Muscle of arm (tissue), 12 donors: ENCODE measurements around the gene IL10. TPM values are rescaled to one million over a fixed set of nuclear protein-coding genes. Genes with fewer than 3 reads are reported as not detected.

ENCODE experiments used
- DNase-seq: peaks from one replicate; pipeline ENCODE4 v3.0.0-alpha.2; 2013
- polyA plus RNA-seq, 12 donors: library from polyadenylated mRNA; unstranded; fragments of 120-200 nt; gene quantifications; one replicate each; pipeline ENCODE4 v1.2.1, GENCODE V29; 2013; ENCODE audit not compliant: insufficient read length in 12 of 12

IL10 gene
- polyA plus RNA-seq, 12 donors, result 0.14 to 1.2 (median 0.49) TPM; not detected in 3

DNA sequence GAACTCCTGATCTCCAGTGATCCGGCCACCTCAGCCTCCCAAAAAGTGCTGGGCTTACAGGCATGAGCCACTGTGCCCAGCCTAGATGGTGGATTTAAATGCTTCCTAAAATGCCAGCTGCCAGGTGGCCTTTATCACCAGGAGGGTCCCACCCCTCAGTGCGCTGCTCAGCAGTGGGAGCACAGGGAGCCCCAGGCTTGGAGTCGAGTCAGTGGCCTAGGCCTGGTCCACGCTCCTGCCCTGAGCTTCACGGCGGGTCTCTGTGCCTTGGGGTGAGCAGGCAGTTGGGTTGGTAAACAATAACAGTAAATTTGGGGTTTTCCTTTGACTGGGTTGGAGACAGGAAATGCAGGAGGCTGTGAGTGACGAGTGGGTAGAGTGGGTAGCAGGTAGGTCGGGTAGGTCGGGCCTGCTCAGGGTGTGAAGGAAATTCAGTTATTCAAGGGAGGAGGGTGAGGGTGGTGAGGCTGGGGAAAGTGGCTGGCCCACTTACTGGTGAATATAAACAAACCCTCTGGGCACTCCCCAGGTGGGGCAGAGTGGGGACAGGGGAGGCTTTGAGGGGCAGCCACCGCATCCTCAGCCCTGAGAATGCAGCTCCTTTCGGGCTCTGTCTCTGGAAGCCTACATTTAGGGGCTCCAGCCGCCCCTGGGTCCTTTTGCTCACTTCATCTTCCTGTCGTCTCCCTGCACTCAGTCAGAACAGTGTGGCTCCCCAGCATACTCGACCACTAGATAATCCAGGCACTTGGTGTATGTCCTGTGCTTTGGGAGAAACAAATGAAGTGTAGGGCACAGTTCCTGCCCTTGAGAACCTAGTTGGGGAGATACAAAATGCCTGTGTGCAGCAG lies 35.2 kb downstream of the IL10 start:
- DNase-seq, result no peak

DNA sequence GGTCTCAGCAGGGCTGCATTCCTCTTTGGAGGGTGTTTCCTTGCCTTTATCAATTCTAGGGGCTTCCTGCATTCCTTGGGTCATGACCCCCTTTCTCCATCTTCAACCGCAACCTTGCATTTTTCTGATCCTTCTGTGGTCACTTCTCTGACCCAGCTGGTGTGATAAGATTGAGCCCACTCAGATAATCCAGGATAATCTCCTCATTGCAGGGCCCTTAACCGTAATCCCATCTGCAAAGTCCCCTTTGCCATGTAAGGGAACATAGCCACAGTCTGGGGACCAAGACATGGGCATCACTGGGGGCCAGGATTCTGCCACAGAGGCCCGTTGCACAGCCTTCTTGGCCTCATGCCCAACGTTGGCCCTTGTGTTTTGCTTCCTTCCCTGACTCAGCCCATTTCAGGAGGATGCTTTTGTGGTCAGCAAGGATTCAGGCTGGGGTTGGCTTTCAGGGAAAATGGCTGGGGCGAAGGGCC lies 36.7 kb downstream of the IL10 start:
- no peak for DNase-seq

DNA sequence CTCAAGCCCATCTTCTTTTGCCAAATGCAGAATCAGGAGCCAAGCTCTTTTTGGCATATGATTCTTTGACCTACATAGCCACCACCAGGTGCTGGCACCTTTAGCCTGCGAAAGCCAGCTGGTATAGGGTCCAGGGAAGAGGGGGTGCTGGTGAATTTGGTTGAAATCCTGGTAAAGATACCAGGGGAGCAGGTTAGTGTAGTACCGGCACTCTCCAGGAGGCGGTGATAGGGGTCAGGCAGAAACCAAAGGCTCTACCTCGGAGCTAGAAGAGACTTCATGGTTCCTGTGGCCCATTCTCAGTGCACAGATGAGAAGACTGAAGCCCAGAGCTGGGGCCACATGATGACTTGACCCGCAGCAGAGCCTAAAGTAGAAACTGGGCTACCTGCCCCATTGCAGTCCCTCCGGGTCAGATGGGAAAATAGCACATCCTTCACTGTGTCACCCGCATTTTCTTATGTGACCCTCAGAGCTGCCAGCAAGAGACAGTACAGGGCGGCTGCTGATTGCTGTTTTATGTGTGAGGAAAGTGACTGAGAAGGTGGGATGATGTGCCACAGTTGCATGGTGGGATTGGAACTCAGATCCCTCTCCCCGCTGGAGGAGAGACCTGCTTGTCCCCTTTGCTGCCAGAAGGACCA lies 37.7 kb downstream of the IL10 start:
- no peak for DNase-seq

DNA sequence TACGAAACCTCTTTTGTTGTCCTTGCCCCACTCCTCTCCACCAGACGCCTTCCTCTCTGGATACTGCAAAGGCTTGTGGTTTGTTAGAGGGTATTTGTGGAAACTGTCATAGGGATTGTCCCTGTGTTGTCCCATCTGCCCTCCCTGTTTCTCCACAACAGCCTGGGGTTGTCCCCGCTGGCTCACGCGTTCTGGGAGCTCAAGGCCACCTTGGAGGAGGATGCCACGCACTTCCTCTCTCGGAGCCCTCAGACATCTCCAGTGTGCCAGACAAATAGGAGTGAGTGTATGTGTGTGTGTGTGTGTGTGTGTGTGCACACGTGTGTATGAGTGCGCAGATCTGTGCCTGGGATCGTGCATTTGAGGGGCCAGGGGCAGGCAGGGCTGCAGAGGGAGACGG lies 39.3 kb downstream of the IL10 start:
- no peak for DNase-seq

DNA sequence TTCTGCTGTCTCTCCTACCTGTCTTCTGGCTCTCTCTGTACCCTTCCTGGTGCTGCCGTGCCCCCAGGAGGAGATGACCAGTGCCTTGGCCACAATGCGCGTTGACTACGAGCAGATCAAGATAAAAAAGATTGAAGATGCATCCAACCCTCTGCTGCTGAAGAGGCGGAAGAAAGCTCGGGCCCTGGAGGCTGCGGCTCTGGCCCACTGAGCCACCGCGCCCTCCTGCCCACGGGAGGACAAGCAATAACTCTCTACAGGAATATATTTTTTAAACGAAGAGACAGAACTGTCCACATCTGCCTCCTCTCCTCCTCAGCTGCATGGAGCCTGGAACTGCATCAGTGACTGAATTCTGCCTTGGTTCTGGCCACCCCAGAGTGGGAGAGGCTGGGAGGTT lies 39.8 kb downstream of the IL10 start:
- DNase-seq, result no peak

DNA sequence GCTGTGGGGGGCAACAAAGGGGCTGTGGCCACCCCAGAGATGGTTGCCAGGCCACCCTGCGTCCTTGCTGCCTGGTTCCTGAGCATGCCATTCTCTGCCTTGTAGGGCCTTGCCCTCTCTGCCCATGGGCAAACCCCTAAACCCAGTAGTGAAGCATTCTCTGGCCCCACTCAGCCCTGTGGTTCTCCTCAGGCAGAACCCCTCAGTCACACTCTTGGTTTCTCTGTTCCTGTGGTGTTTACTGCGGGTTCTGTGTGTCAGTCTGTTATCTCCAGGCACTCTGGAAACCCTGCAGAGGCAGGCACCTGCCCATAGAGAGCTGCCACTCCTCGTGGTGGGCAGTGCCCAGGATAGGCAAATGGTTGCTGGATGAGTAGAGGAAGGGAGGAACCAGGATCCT lies 42.8 kb downstream of the IL10 start:
- DNase-seq, result no peak

DNA sequence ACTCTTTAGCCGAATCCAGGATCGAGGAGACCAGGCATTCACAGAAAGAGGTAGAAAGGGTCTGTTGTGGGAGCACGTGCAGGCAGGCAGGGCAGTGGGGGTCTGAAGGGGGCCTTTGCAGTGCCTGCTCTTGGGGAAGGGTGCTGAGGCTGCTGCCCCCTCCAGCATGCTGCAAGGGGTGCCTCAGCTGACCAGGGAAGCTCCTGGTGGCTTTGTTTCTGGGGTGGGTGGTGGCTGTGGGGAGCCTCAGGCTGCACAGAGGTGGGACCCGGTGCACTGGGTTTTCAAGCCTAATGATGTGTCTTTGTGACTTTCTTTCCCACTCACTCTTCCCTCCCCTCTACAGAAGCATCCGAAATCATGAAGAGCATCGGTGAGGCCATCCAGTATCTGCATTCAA lies 43.2 kb downstream of the IL10 start:
- no peak for DNase-seq

DNA sequence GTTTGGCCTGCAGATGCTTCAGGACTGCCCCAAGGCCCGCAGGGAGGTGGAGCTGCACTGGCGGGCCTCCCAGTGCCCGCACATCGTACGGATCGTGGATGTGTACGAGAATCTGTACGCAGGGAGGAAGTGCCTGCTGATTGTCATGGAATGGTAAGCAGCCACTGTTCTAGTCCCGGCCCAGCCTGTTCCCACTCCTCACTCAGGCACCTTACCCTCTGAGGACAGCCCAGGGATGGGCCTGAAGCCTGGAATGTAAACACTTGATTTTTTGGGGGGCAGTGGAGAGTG lies 43.7 kb downstream of the IL10 start:
- no peak for DNase-seq

DNA sequence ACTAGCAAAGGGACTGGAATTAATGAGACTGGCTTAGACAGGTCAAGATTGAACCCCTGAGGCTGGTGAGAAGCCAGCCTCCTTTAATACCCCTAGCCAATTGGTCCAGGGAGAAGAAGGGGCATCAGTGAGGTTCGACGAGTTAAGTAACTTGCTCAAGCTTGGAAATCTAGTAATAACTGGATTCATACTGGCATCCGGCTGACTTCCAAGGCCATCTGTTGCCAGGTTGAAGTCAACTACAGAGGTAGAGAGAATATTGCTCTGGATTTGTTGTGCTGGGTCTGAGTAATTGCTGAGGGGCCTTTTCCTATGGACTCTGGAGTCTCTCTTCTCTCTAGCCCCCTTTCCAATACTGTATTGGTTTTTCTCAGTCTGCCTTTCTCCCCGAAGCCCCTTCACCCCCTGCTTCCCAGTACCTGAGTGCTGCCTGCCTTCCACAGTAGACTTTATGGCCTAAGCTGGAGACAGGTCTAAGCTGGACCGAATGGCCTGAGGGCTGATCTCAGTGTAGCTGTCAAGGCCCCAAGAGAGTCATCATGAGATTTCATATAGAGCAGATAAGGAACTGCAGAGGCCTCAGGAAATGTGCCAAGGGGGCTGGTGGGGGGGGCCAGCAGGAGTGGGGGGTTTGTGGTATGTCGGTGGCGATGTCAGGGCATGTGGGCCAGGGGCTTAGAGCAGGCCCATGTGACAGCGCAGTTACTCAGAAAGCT lies 44.2 kb downstream of the IL10 start:
- no peak for DNase-seq

DNA sequence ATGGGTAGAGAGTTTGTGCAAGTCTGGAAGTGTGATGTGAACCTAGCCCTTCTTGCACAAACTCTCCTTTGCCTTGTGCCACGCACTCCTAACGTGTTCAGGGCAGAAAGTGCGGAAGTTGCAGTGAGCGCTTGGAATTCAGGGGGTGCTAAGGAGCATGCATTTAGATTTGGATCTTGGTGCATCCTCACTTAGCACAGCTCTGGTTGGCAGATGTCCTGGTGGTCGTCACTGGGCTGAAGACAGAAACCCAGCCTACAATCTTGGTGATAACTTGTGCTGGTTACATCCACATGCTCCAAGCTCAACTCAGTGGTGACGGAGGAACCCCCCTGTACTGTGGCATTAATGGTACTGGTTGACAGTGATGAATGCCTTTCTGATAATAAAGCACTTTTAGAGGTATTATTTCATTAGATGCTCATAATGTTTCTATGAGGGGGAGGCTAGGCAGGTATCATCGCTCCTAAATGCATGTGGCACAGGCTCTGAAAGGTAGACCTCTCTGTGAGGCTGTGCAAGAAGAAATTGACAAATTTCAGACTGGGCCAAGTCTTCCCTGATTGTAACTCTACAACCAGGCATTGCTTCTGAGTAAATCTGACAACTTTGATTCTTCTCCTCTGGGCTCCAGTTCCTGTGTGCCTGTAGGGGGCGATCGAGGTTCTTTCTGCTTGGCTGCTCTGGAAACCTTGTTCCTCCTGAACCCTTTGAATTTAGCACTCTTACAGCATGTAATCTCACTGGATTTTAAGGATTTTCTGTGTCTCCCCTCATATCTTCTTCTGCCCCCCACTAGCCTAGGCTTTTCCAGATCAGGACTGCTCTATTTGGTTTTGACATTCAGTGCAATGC lies 47.0 kb downstream of the IL10 start:
- no peak for DNase-seq

DNA sequence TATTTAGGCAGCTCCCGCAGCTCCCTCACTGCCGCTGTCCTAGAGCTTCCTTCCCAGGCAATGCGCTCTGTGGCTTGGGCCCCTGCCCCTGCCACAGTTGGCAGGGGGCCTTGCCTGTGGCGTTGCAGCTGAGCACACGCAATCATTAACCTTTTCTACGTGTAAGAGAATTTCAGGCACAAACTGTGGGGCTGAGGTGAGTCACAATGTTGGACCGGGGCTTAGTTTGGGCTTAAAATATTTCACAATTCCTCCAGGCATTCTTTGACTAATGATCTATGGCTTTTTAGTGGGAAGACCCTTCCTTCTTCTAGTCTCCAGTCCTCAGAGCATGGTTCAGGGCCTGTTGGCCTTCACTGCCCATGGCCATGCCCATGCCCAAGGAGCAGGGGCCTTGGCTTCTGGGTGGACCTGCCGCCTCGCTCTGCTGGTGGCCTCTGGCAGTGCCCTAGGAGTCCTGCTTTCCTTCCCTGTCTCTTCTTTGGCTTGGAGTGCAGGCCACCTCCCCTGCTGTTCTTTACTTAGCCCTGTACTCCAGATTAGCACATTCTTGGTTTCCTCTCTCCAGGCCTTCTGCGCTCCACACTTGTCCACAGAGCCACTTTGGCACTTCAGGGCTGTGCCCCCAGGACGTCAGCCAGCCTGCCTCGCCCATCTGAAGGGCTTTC lies 48.4 kb downstream of the IL10 start:
- no peak for DNase-seq

DNA sequence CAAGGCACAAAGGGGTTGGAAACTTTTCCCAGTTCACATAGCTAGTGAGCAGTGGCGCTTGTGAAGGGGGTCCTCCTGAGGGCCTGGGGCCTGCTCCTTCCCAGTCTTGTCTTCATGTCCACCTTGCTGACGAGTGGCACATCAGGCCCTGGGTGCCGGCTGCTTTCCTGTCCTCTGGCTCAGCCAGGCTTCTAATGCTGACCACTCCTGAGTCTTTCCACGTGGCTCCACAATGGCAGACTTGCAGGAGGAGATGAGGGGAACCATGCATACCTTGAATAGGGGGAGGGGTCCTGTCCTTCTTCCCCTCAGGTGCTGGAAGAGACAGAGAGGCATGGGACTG lies 48.9 kb downstream of the IL10 start:
- DNase-seq, result no peak

DNA sequence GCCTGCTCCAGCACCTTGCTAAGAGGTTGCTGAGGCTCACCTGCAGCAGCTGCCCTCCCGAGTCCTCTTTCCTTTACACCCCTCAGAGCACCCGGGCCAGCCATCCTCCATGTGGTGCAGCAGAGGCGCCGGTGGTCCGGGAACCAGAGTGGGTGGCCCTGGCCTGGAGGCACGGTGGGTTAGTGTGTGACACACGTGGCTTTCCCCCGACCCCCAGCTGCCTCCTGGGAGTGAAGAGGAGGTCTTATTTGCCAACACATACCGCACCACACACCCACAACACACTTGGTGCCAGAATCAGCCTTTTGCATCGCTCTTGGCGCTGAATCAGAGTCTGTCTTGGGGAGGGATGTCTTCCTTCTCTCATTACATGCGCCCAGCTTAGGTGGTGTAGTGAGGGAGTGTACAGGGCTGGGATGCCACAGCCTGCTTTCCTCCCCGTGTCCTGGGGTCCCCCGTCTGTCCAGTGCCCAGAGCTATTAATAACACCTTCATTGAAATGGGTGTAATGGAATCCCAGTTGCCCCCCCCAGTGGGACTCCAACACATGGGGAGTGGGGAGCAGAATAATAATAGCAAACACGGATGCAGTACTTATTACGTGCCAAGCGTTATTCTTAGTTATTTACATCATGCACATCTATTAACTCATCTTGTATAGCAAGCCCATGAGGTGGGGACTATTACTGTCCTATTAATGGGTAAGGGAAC lies 49.4 kb downstream of the IL10 start:
- DNase-seq, result no peak

DNA sequence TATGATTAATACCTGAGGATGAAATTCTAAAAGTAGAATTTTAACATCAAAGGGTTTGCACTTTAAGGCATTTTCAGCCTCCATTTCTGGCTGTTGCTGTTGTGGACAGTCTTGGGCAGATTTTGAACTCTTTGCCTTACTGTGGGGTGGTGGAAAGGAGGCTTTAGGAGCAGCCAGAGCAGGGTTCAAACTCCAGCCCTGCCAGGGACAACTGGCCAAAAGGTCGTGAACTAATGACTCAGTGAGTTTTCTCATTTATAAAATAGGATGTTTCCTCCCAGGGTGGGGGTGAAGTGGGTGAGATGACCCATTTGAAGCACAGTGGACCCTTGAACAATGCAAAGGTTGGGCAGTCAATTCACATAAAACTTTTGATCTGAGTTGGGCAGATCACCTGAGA lies 50.8 kb downstream of the IL10 start:
- no peak for DNase-seq

DNA sequence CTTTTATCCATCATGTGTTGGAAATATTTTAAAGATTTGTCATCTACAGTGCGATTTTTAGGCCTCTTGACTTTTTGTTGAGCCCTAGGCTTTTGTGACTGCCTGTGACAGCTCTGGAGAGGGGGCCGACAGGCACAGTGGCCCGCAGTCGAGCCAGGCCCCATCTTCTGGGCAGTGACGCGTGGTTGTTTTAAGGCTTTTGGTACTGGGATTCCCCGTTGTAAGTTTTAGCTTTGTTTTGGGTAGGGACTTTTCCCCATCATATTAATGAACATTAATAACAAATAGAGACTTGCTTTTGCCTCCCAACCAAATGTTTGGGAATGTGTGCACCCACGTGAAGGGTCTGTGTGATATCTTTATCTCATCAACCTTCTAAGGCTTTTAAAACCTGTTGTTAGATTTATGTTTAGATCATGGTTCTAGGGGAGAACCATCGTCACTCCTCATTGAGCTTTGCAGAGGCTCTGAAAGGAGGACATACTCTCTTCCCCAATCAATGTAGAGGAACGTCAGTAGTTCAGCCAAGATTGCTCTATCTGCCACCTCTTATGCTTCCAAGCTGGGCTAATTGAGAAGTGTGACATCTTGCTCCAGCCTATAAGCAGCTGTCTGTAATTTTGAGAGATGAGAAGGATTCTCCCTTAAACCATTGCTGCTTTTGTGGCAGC lies 53.0 kb downstream of the IL10 start:
- no peak for DNase-seq

DNA sequence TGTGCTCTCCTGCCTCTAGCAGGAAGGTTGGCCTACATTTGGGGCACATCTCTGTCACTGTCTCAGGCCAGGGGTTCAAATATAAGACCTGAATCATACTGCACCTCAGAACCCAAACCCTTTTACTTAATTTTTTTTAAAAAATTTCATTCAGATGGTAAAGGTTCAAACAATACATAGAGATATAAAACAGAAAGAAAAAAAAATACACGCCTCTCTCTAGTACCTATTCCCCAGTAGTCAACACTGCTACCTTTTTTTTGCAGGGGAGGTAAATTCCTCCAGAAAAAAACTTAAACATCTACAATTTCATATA lies 54.7 kb downstream of the IL10 start:
- DNase-seq, result no peak
